Activated CD8-positive, alpha-beta memory T cell treated with anti-CD3 and anti-CD28 coated beads, Interleukin-2, amount 10 ng/mL, durations not matched to agents 7 days and 5 days (primary cell): ENCODE measurements around the gene PLD2. TPM values are rescaled to one million over a fixed set of nuclear protein-coding genes. Genes with fewer than 3 reads are reported as not detected.

Experiments
- total RNA-seq, 2 experiments: library from RNA; stranded (reverse); gene quantifications; one replicate each; pipeline ENCODE4 v1.2.3, GENCODE V29; 2021

The PLD2 gene
- total RNA-seq, 2 experiments from 2014 or later, result 11.7 to 14.5 TPM

Other genes starting within 250 kb of the PLD2 start
- not detected for gene GGT6, start 246.6 kb upstream of the PLD2 start, total RNA-seq
- gene SMTNL2, start 222.6 kb upstream of the PLD2 start, total RNA-seq, result not detected
- gene ALOX15, start 165.5 kb upstream of the PLD2 start, total RNA-seq, result not detected
- 10 to 100 TPM; 88.5 to 96.9 TPM for gene PELP1, start 103.0 kb upstream of the PLD2 start, total RNA-seq
- gene ARRB2, start 96.5 kb upstream of the PLD2 start, total RNA-seq, result 100 to 1,000 TPM; 348 to 365 TPM
- gene MED11, start 75.7 kb upstream of the PLD2 start, total RNA-seq, result 10 to 100 TPM; 23.6 to 26.1 TPM
- under 1 TPM in 1 of 2 experiments, not detected in 1; 0.12 TPM for gene ZMYND15, start 67.3 kb upstream of the PLD2 start, total RNA-seq
- gene CXCL16, start 67.2 kb upstream of the PLD2 start, total RNA-seq, result under 1 TPM; 0.70 to 0.96 TPM
- gene TM4SF5, start 35.3 kb upstream of the PLD2 start, total RNA-seq, result not detected
- gene VMO1, start 20.8 kb upstream of the PLD2 start, total RNA-seq, result under 1 TPM; 0.37 to 0.50 TPM
- gene GLTPD2, start 18.2 kb upstream of the PLD2 start, total RNA-seq, result not detected
- 100 to 1,000 TPM; 119 to 157 TPM for gene PSMB6, start 11.0 kb upstream of the PLD2 start, total RNA-seq
- gene MINK1, start 26.2 kb downstream of the PLD2 start, total RNA-seq, result 100 to 1,000 TPM in 1 of 2 experiments, 10 to 100 TPM in 1; 87.4 to 107 TPM
- gene C17orf107, start 92.4 kb downstream of the PLD2 start, total RNA-seq, result 1 to 10 TPM in 1 of 2 experiments, under 1 TPM in 1; 0.98 to 1.2 TPM
- gene CHRNE, start 95.9 kb downstream of the PLD2 start, total RNA-seq, result under 1 TPM; 0.40 to 0.41 TPM
- not detected for gene GP1BA, start 125.1 kb downstream of the PLD2 start, total RNA-seq
- 10 to 100 TPM; 82.3 to 84.6 TPM for gene SLC25A11, start 132.9 kb downstream of the PLD2 start, total RNA-seq
- 100 to 1,000 TPM; 226 to 273 TPM for gene RNF167, start 133.1 kb downstream of the PLD2 start, total RNA-seq
- gene PFN1, start 141.4 kb downstream of the PLD2 start, total RNA-seq, result 1,000 to 10,000 TPM; 2,029 to 2,329 TPM
- 10 to 100 TPM; 27.7 to 30.8 TPM for gene ENO3, start 144.0 kb downstream of the PLD2 start, total RNA-seq
- gene SPAG7, start 160.7 kb downstream of the PLD2 start, total RNA-seq, result 10 to 100 TPM; 60.5 to 70.1 TPM
- 10 to 100 TPM; 60.6 to 72.5 TPM for gene CAMTA2, start 180.5 kb downstream of the PLD2 start, total RNA-seq
- gene INCA1, start 190.4 kb downstream of the PLD2 start, total RNA-seq, result under 1 TPM; 0.20 to 0.23 TPM
- 10 to 100 TPM; 39.8 to 51.0 TPM for gene KIF1C, start 190.8 kb downstream of the PLD2 start, total RNA-seq
- 1 to 10 TPM in 1 of 2 experiments, under 1 TPM in 1; 0.84 to 2.2 TPM for gene SLC52A1, start 228.3 kb downstream of the PLD2 start, total RNA-seq